Prostate gland (tissue), 2 donors: ENCODE measurements around the gene NNT. TPM values are rescaled to one million over a fixed set of nuclear protein-coding genes. Genes with fewer than 3 reads are reported as not detected.

Experiments
- DNase-seq: peaks from one replicate; pipeline ENCODE4 v3.0.0-alpha.2; 2019; ENCODE audit warnings: low spot score
- H3K27ac ChIP-seq, 2 donors: fragments of 200-600 bp; sonication (generic); 2 replicates each; pipeline ENCODE4 v1.5.1; 2017 to 2019
- H3K27me3 ChIP-seq: fragments of 200-600 bp; sonication (generic); replicated peaks from 2 replicates; pipeline ENCODE4 v1.5.1; 2019; ENCODE audit not compliant: insufficient read depth
- H3K36me3 ChIP-seq, 2 donors: fragments of 200-600 bp; sonication (generic); 1 replicate in 1 of 2; 2 replicates in 1 of 2; pipeline versions ENCODE4 v1.5.1 to v1.8.1; 2017 to 2019
- H3K4me1 ChIP-seq: fragments of 200-600 bp; sonication (generic); replicated peaks from 2 replicates; pipeline ENCODE4 v1.5.1; 2019
- H3K4me3 ChIP-seq, 2 donors: fragments of 200-600 bp; sonication (generic); 2 replicates each; pipeline ENCODE4 v1.5.1; 2017 to 2019
- H3K9me3 ChIP-seq: fragments of 200-600 bp; sonication (generic); 2 replicates; pipeline ENCODE4 v1.5.1; 2017
- POLR2A ChIP-seq: fragments of 450-650 bp; IDR thresholded peaks from one replicate; pipeline ENCODE4 v1.6.1; 2016; ENCODE audit warnings: antibody characterized with exemption, mild to moderate bottlenecking
- POLR2AphosphoS5 ChIP-seq: sonication (generic); formaldehyde crosslinking; IDR thresholded peaks from one replicate; pipeline ENCODE4 v1.6.1; 2017; ENCODE audit warnings: antibody characterized with exemption
- WGBS: methylation state at CpG from one replicate; pipeline ENCODE4 v1.1.5; 2018; 5-methylcytosine and 5-hydroxymethylcytosine counted together
- intact Hi-C: fragments of 100-400 bp; cut with DNase I; formaldehyde crosslinking; loops from one replicate; pipeline ENCODE4 v1.14.2; 2022
- total RNA-seq, 2 donors: library from RNA; depleted of rRNA; stranded (reverse); fragments of >200 nt; gene quantifications; one replicate each; pipeline ENCODE4 v1.1.0, GENCODE V29; 2016
- TF ChIP-seq, protein P1 (sequence below), 4 experiments: fragments of 200-600 bp in 2 of 4; fragments of 450-650 bp in 2 of 4; sonication (generic) in 2 of 4; IDR thresholded peaks; 1 replicate in 3 of 4; 2 replicates in 1 of 4; pipeline ENCODE4 v1.5.1; 2016 to 2019; ENCODE audit warnings: antibody characterized with exemption in 4 of 4, mild to moderate bottlenecking in 2 of 4, moderate library complexity in 2 of 4

NNT gene
- total RNA-seq, 2 donors from 2014 or later = 30.6 to 31.4 TPM

GRCh38 chr5:43564289-43564850 lies 38.6 kb upstream of the NNT start:
- 65% methylated on average over 5 of the region's 5 CpGs for WGBS
- no peak overlapping the region for H3K4me3 ChIP-seq

DNA sequence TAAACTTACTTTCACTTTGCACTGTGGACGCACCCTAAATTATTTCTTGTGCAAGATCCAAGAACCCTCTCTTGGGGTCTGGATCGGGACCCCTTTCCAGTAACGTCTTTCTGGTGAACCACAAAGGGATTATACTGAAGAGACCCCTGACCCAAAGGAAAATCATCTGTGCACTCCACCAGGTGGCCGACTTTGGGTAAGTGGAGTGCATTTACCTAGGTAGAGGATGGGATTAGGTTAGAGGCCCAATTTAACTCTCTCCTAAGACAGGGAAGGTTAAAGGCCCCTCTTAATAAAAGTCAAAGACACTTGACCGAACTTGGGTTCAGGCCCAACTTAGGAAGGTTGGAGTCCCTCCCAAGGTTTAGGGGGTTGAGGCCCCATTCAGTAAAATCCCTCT lies 37.9 kb upstream of the NNT start:
- TF ChIP-seq POLR2AphosphoS5 (no peak), POLR2A (no peak)
- H3K36me3 ChIP-seq = no peaks in the 10 kb centered on the region
- no peaks in the 10 kb centered on the region for H3K9me3 ChIP-seq
- intact Hi-C loops = no loop called here
- no peaks in the 10 kb centered on the region for H3K4me1 ChIP-seq
- no peak overlapping the region for H3K27ac ChIP-seq
- H3K27me3 ChIP-seq = no peaks in the 10 kb centered on the region
- DNase-seq = no peak
- 89% methylated on average over 5 of the region's 5 CpGs for WGBS
- H3K4me3 ChIP-seq = no peak overlapping the region

More at GRCh38 chr5:43564289-43564850, 38.6 kb upstream of the NNT start:
- DNase-seq = no peak
- H3K27me3 ChIP-seq = no peaks in the 10 kb centered on the region
- TF ChIP-seq, protein P1, sequence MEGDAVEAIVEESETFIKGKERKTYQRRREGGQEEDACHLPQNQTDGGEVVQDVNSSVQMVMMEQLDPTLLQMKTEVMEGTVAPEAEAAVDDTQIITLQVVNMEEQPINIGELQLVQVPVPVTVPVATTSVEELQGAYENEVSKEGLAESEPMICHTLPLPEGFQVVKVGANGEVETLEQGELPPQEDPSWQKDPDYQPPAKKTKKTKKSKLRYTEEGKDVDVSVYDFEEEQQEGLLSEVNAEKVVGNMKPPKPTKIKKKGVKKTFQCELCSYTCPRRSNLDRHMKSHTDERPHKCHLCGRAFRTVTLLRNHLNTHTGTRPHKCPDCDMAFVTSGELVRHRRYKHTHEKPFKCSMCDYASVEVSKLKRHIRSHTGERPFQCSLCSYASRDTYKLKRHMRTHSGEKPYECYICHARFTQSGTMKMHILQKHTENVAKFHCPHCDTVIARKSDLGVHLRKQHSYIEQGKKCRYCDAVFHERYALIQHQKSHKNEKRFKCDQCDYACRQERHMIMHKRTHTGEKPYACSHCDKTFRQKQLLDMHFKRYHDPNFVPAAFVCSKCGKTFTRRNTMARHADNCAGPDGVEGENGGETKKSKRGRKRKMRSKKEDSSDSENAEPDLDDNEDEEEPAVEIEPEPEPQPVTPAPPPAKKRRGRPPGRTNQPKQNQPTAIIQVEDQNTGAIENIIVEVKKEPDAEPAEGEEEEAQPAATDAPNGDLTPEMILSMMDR (IDR thresholded peaks at IDR 0.05) = no peak
- TF ChIP-seq POLR2A = no peak
- no peak for TF ChIP-seq POLR2AphosphoS5
- H3K4me1 ChIP-seq = no peaks in the 10 kb centered on the region
- intact Hi-C loops = no loop called here
- H3K9me3 ChIP-seq = no peaks in the 10 kb centered on the region
- no peaks in the 10 kb centered on the region for H3K36me3 ChIP-seq
- H3K27ac ChIP-seq = no peak overlapping the region

- TF ChIP-seq POLR2A = no peak
- TF ChIP-seq, protein P1 (IDR thresholded peaks at IDR 0.05) = no peak
- no peak for TF ChIP-seq POLR2AphosphoS5
- Histone ChIP-seq H3K27me3 (no peaks in the 10 kb centered on the region), H3K27ac (no peak overlapping the region), H3K36me3 (no peaks in the 10 kb centered on the region), H3K4me3 (no peak overlapping the region), H3K9me3 (no peaks in the 10 kb centered on the region), H3K4me1 (no peaks in the 10 kb centered on the region)
- DNase-seq = no peak
- intact Hi-C loops = no loop called here
- WGBS = 91% methylated on average over 3 of the region's 3 CpGs
Measured at GRCh38 chr5:43567967-43568366, 35.0 kb upstream of the NNT start.

GRCh38 chr5:43569236-43569746 lies 33.7 kb upstream of the NNT start:
- H3K27ac ChIP-seq = no peak overlapping the region
- no peaks in the 10 kb centered on the region for H3K9me3 ChIP-seq
- no peak overlapping the region for H3K4me3 ChIP-seq
- TF ChIP-seq POLR2AphosphoS5 (no peak), POLR2A (no peak)
- TF ChIP-seq, protein P1 (IDR thresholded peaks at IDR 0.05) = no peak
- H3K36me3 ChIP-seq = no peaks in the 10 kb centered on the region
- H3K4me1 ChIP-seq = no peaks in the 10 kb centered on the region
- DNase-seq = no peak
- intact Hi-C loops = no loop called here
- 86% methylated on average over 4 of the region's 4 CpGs for WGBS
- no peaks in the 10 kb centered on the region for H3K27me3 ChIP-seq

- TF ChIP-seq POLR2AphosphoS5 (no peak), POLR2A (no peak)
- TF ChIP-seq, protein P1 (IDR thresholded peaks at IDR 0.05) = no peak
- intact Hi-C loops = no loop called here
- Histone ChIP-seq H3K4me1 (no peaks in the 10 kb centered on the region), H3K27me3 (no peaks in the 10 kb centered on the region), H3K36me3 (no peaks in the 10 kb centered on the region), H3K9me3 (no peaks in the 10 kb centered on the region), H3K27ac (peak overlapping the region in 1 of 2 donors; percentile 10), H3K4me3 (no peak overlapping the region)
- DNase-seq = no peak
- WGBS = 86% methylated on average over 8 of the region's 8 CpGs
Measured at GRCh38 chr5:43570450-43571158, 32.4 kb upstream of the NNT start.
